Large intestine (tissue), 3 donors: ENCODE measurements around the gene FAAP20. TPM values are rescaled to one million over a fixed set of nuclear protein-coding genes. Genes with fewer than 3 reads are reported as not detected.

Experiments
- DNase-seq, 2 donors: peaks; one replicate each; pipeline versions ENCODE4 v3.0.0 to v3.0.0-alpha.2; 2013
- H3K27ac ChIP-seq: one replicate; pipeline ENCODE4 v1.5.1; 2013; ENCODE audit warnings: low read length
- H3K27me3 ChIP-seq: 2 replicates; pipeline ENCODE4 v1.6.1; 2013; ENCODE audit warnings: low read length; ENCODE audit not compliant: control insufficient read depth, insufficient read depth
- H3K36me3 ChIP-seq: 2 replicates; pipeline ENCODE4 v1.6.1; 2013; ENCODE audit warnings: low read length; ENCODE audit not compliant: control insufficient read depth, insufficient read depth
- H3K4me1 ChIP-seq: one replicate; pipeline ENCODE4 v1.6.1; 2013; ENCODE audit warnings: low read length; ENCODE audit not compliant: control insufficient read depth, insufficient read depth
- H3K4me3 ChIP-seq: one replicate; pipeline ENCODE4 v1.5.1; 2013; ENCODE audit warnings: low read length
- H3K9me3 ChIP-seq: one replicate; pipeline ENCODE4 v1.6.1; 2013; ENCODE audit warnings: mild to moderate bottlenecking, low read depth, low read length, moderate library complexity; ENCODE audit not compliant: control insufficient read depth
- WGBS: methylation state at CpG from one replicate; pipeline ENCODE4 v1.1.5; 2013; ENCODE audit warnings: low lambda C conversion rate; ENCODE audit not compliant: insufficient coverage; 5-methylcytosine and 5-hydroxymethylcytosine counted together
- polyA plus RNA-seq: library from polyadenylated mRNA; unstranded; fragments of 120-200 nt; gene quantifications from one replicate; pipeline ENCODE4 v1.2.1, GENCODE V29; 2013

Gene FAAP20
- polyA plus RNA-seq, 1 donor = 59.6 TPM

DNA sequence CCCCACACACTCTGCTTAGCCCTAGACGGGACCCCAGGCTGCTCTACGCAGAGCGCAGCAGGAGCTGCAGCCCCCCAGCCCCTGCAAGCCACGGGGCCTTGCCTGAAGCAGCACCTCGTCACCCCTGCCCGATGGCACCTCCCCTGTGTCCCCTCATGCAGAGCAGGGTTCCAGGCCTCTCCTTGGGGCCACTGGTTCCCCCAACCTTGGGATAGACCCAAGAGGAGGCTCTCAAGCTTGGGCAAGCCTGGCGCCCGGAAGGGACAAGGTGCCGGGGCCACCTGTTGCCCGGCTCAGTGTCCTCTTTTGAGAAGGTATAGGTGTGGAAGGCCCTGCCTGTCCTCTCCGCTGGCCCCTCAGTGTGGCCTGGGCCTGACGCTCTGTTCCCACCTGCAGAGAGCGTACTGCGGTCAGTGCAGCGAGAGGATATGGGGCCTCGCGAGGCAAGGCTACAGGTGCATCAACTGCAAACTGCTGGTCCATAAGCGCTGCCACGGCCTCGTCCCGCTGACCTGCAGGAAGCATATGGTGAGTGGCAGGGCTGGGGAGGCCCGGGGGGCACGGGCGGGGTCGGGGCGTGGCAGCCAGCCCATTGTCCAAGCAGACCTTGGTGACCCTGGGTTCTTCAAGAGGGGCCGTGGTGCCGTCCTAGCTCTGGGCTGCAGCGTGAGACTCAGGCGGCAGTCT lies 50.6 kb downstream of the FAAP20 start:
- peaks cover 9% of the 10 kb centered on the region for H3K4me1 ChIP-seq
- peaks cover 52% of the 10 kb centered on the region for H3K36me3 ChIP-seq
- no CpG with 5 or more reads among the region's 30 CpGs for WGBS
- H3K4me3 ChIP-seq = no peak overlapping the region
- no peak for DNase-seq
- H3K9me3 ChIP-seq = no peaks in the 10 kb centered on the region
- no peak overlapping the region for H3K27ac ChIP-seq
- H3K27me3 ChIP-seq = no peaks in the 10 kb centered on the region

DNA sequence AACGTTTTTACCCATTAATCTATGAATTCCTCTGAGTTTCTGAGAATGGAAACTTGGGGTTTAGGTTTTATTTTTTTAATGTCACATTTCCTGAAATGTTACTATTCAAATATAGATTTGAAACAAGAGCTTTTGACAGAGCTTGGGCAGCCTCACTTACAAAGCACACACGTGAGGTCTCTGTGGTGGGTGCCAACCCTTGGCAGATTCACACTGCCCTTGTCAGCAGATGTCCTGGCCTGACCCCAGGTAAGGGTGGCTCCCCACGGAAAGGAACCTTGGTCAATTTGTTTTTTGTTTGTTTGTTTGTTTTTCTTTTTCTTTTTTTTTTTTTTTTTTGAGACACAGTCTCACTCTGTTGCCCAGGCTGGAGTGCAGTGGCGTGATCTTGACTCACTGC lies 53.5 kb downstream of the FAAP20 start:
- Histone ChIP-seq H3K27me3 (no peaks in the 10 kb centered on the region), H3K27ac (no peak overlapping the region), H3K36me3 (peaks cover 29% of the 10 kb centered on the region), H3K4me3 (no peak overlapping the region), H3K9me3 (no peaks in the 10 kb centered on the region), H3K4me1 (peaks cover 37% of the 10 kb centered on the region)
- DNase-seq = no peak
- 90% methylated on average over 2 of the region's 4 CpGs for WGBS

Other genes with a start within 250 kb of the FAAP20 start
- 1.4 TPM for gene CFAP74, start 191.0 kb downstream of the FAAP20 start, polyA plus RNA-seq
- gene GABRD, start 175.4 kb downstream of the FAAP20 start, polyA plus RNA-seq = 0.54 TPM
- gene PRKCZ, start 144.4 kb downstream of the FAAP20 start, polyA plus RNA-seq = 68.6 TPM
- gene SKI, start 33.5 kb upstream of the FAAP20 start, polyA plus RNA-seq = 46.1 TPM
- 10.3 TPM for gene MORN1, start 196.8 kb upstream of the FAAP20 start, polyA plus RNA-seq
- 139 TPM for gene RER1, start 197.1 kb upstream of the FAAP20 start, polyA plus RNA-seq
- gene PEX10, start 217.8 kb upstream of the FAAP20 start, polyA plus RNA-seq = 20.5 TPM